Activated B cell treated with CpG ODN at 0.5 μM for 24 hours (primary cell): ENCODE measurements around the gene TGM1. TPM values are rescaled to one million over a fixed set of nuclear protein-coding genes. Genes with fewer than 3 reads are reported as not detected.

Source experiments
- ATAC-seq: fragments of 200-7000 bp; cut with Tn5 transposase; one replicate; pipeline ENCODE4 v1.10.0; 2021; ENCODE audit warnings: low read depth, mild to moderate bottlenecking, moderate library complexity
- CTCF ChIA-PET: fragments of 350-600 bp; sonication (Branson Sonifier 250); formaldehyde crosslinking; loops from one replicate; lab custom pipeline; 2021; ENCODE audit warnings: antibody characterized with exemption; lab: Charles Lee
- POLR2A ChIA-PET: fragments of 350-600 bp; sonication (Branson Sonifier 250); formaldehyde crosslinking; loops from one replicate; lab custom pipeline; 2021; ENCODE audit warnings: antibody characterized with exemption; lab: Charles Lee
- DNase-seq: peaks from one replicate; pipeline ENCODE4 v3.0.0; 2022
- H3K27ac Mint-ChIP-seq: one replicate; pipeline ENCODE4 v1.8.0; 2020; ENCODE audit warnings: mixed read lengths
- H3K27me3 Mint-ChIP-seq: one replicate; pipeline ENCODE4 v1.8.0; 2021; ENCODE audit warnings: mixed read lengths
- H3K36me3 Mint-ChIP-seq: one replicate; pipeline ENCODE4 v1.8.0; 2021; ENCODE audit warnings: low read depth, mixed read lengths
- H3K4me1 Mint-ChIP-seq: one replicate; pipeline ENCODE4 v1.8.0; 2021; ENCODE audit warnings: mixed read lengths
- H3K4me3 Mint-ChIP-seq: one replicate; pipeline ENCODE4 v1.8.0; 2020; ENCODE audit warnings: mild to moderate bottlenecking, mixed read lengths
- H3K9me3 Mint-ChIP-seq: one replicate; pipeline ENCODE4 v1.8.0; 2020; ENCODE audit warnings: mixed read lengths
- CTCF ChIP-seq: fragments of 200-600 bp; IDR thresholded peaks from one replicate; pipeline ENCODE4 v1.8.0; 2022; ENCODE audit warnings: antibody characterized with exemption, mild to moderate bottlenecking
- intact Hi-C: fragments of 100-400 bp; cut with micrococcal nuclease; formaldehyde crosslinking; loops from one replicate; pipeline ENCODE4 v1.15.1; 2024
- total RNA-seq: library from RNA; stranded (reverse); gene quantifications from 2 replicates; pipeline ENCODE4 v1.2.3, GENCODE V29; 2022

Gene TGM1
- total RNA-seq, 1 donor from 2014 or later = 6.5 TPM

GRCh38 chr14:24216345-24216699, 46.7 kb downstream of the TGM1 start:
- no peak for TF ChIP-seq CTCF
- peak overlapping the region; percentile 93 for H3K4me3 Mint-ChIP-seq

GRCh38 chr14:24215495-24216344, 47.3 kb downstream of the TGM1 start, which contains the start of gene MDP1:
Gene MDP1, minus strand, starts transcription at chr14:24216066. Its CDS starts 111 bp downstream, at chr14:24215955.
- ChIA-PET CTCF (interaction anchor here (0.6 to 5.6 kb wide), 13 partner anchors 12 to 221 kb away, joined by 3 to 37 read pairs (median 5); partner anchors contain the start of genes CIDEB, IRF9, LTB4R2 and TINF2), POLR2A (interaction anchor here (0.6 to 6.6 kb wide), 37 partner anchors 9 to 1376 kb away, joined by 3 to 143 read pairs (median 5); partner anchors contain the start of genes CARMIL3, CBLN3, CIDEB and DCAF11)
- Mint-ChIP-seq H3K27me3 (no peaks in the 10 kb centered on the region), H3K4me1 (peaks cover 50% of the 10 kb centered on the region), H3K27ac (peak within 1 kb of the TSS; percentile 95), H3K36me3 (peaks cover 43% of the 10 kb centered on the region), H3K4me3 (peak within 1 kb of the TSS; percentile 93), H3K9me3 (no peaks in the 10 kb centered on the region)
- TF ChIP-seq CTCF = no peak
- peak; percentile 75 for ATAC-seq
- DNase-seq = peak; percentile 71
- intact Hi-C loops = loop anchor here (1.0 kb wide), 5 partner anchors 17 to 93 kb away; partner anchors contain the start of genes GMPR2, IRF9, NEDD8 and RABGGTA

More at GRCh38 chr14:24216345-24216699, 46.7 kb downstream of the TGM1 start:
- ATAC-seq = no peak
- Mint-ChIP-seq H3K27ac (peak overlapping the region; percentile 95), H3K36me3 (peaks cover 37% of the 10 kb centered on the region), H3K4me1 (peaks cover 49% of the 10 kb centered on the region), H3K9me3 (no peaks in the 10 kb centered on the region), H3K27me3 (no peaks in the 10 kb centered on the region)
- intact Hi-C loops = loop anchor here (1.0 kb wide), 5 partner anchors 16 to 92 kb away; partner anchors contain the start of genes GMPR2, IRF9, NEDD8 and RABGGTA
- ChIA-PET CTCF (interaction anchor here (0.9 to 5.6 kb wide), 12 partner anchors 13 to 216 kb away, joined by 3 to 37 read pairs (median 6); partner anchors contain the start of genes CIDEB, IRF9, LTB4R2 and TINF2), POLR2A (interaction anchor here (0.6 to 6.6 kb wide), 31 partner anchors 9 to 220 kb away, joined by 3 to 143 read pairs (median 5); partner anchors contain the start of genes CARMIL3, CBLN3, CIDEB and DCAF11)
- no peak for DNase-seq

GRCh38 chr14:24213866-24214662, 48.9 kb downstream of the TGM1 start:
- H3K27me3 Mint-ChIP-seq = no peaks in the 10 kb centered on the region
- no peak for DNase-seq
- intact Hi-C loops = loop anchor here (1.0 to 5.0 kb wide), 10 partner anchors 19 to 912 kb away; partner anchors contain the start of genes DCAF11, EMC9, IPO4 and NRL
- H3K36me3 Mint-ChIP-seq = peaks cover 58% of the 10 kb centered on the region
- peaks cover 53% of the 10 kb centered on the region for H3K4me1 Mint-ChIP-seq
- no peaks in the 10 kb centered on the region for H3K9me3 Mint-ChIP-seq
- peak overlapping the region; percentile 91 for H3K4me3 Mint-ChIP-seq
- no peak for ATAC-seq
- ChIA-PET CTCF (interaction anchor here (0.8 to 5.6 kb wide), 11 partner anchors 18 to 222 kb away, joined by 3 to 37 read pairs (median 3); partner anchors contain the start of genes DHRS1, IPO4, IRF9 and NOP9), POLR2A (interaction anchor here (0.6 to 6.6 kb wide), 41 partner anchors 10 to 893 kb away, joined by 3 to 143 read pairs (median 7); partner anchors contain the start of genes CBLN3, CIDEB, DCAF11 and DHRS1)
- no peak for TF ChIP-seq CTCF
- peak overlapping the region; percentile 95 for H3K27ac Mint-ChIP-seq

- ChIA-PET POLR2A (interaction anchor here (0.6 to 6.6 kb wide), 41 partner anchors 9 to 892 kb away, joined by 3 to 143 read pairs (median 5); partner anchors contain the start of genes CBLN3, CIDEB, DCAF11 and DHRS1), CTCF (interaction anchor here (0.8 to 5.6 kb wide), 10 partner anchors 17 to 222 kb away, joined by 3 to 37 read pairs (median 3); partner anchors contain the start of genes IPO4, IRF9, TINF2 and TM9SF1)
- H3K4me1 Mint-ChIP-seq = peaks cover 56% of the 10 kb centered on the region
- no peaks in the 10 kb centered on the region for H3K27me3 Mint-ChIP-seq
- DNase-seq (peak; percentile 83), ATAC-seq (peak; percentile 76)
- H3K9me3 Mint-ChIP-seq = no peaks in the 10 kb centered on the region
- TF ChIP-seq CTCF = no peak
- H3K4me3 Mint-ChIP-seq = peak within 1 kb of the TSS; percentile 91
- H3K27ac Mint-ChIP-seq = peak within 1 kb of the TSS; percentile 95
- peaks cover 61% of the 10 kb centered on the region for H3K36me3 Mint-ChIP-seq
- intact Hi-C loops = loop anchor here (1.0 to 5.0 kb wide), 10 partner anchors 18 to 911 kb away; partner anchors contain the start of genes DCAF11, EMC9, IPO4 and NRL
These were observed 49.8 kb downstream of the TGM1 start, which contains the start of gene CHMP4A for GRCh38 chr14:24212924-24213865. Gene CHMP4A, minus strand, starts transcription at chr14:24213488. Its CDS starts 49 bp downstream, at chr14:24213439.
